Lower lobe of right lung (tissue), 2 donors: ENCODE data around the gene OR52J3. TPM values are rescaled to one million over a fixed set of nuclear protein-coding genes. Genes with fewer than 3 reads are reported as not detected.

ENCODE experiments used
- ATAC-seq, 2 donors: fragments of 200-7000 bp; cut with Tn5 transposase; one replicate each; pipeline ENCODE4 v1.9.1; 2020 to 2022; ENCODE audit warnings: mild to moderate bottlenecking in 2 of 2, moderate library complexity in 2 of 2
- DNase-seq: peaks from one replicate; pipeline ENCODE4 v3.0.0-alpha.2; 2020
- H3K27ac ChIP-seq: fragments of 200-600 bp; one replicate; pipeline ENCODE4 v1.8.0; 2022
- H3K27me3 ChIP-seq: fragments of 200-600 bp; one replicate; pipeline ENCODE4 v1.8.0; 2022; ENCODE audit warnings: low read depth
- H3K36me3 ChIP-seq: fragments of 200-600 bp; one replicate; pipeline ENCODE4 v1.8.0; 2022; ENCODE audit warnings: mild to moderate bottlenecking
- H3K4me1 ChIP-seq: fragments of 200-600 bp; one replicate; pipeline ENCODE4 v1.8.0; 2022
- H3K4me3 ChIP-seq: fragments of 200-600 bp; one replicate; pipeline ENCODE4 v1.8.0; 2022; ENCODE audit warnings: mild to moderate bottlenecking
- H3K9me3 ChIP-seq: fragments of 200-600 bp; one replicate; pipeline ENCODE4 v1.8.0; 2022
- intact Hi-C: fragments of 100-400 bp; cut with DNase I; formaldehyde crosslinking; loops from one replicate; pipeline ENCODE4 v1.11.0; 2022
- total RNA-seq: library from RNA; stranded (reverse); fragmentation: NEBNext Ultra II Directional; extraction: Animal tissue kit (Norgen Biotek cat#: 25700); gene quantifications from one replicate; pipeline ENCODE4 v1.2.1, GENCODE V29; 2021
- TF ChIP-seq, protein P1 (sequence below): fragments of 200-600 bp; IDR thresholded peaks from one replicate; pipeline ENCODE4 v1.8.0; 2022; ENCODE audit warnings: antibody characterized with exemption, mild to moderate bottlenecking
- donor health status: DM: no; HTN: yes; CAD: no; lungs with severe emphysema.

OR52J3 gene
- total RNA-seq, 1 donor from 2014 or later: not detected

DNA sequence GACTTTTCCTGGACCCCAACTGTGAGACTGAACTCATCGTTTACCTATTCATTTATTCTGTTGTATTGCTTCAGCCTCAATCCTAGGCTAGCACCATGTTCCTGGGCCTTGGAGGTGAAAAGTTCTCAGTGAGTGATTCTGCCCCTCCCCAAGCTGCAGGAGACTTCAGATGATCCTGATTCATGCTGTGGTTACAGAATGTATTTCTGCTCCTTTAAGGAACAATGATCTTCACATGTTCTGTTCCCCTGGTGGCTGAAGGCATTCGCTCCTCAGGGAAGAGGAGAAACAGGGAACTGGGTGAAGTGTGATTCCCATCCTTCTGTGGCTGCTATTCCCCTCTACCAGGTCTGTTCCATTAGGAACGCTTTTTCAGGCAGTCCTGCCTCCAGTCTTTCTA, 25.5 kb downstream of the OR52J3 start:
- DNase-seq: no peak
- intact Hi-C loops: no loop called here
- Histone ChIP-seq H3K4me1 (no peaks in the 10 kb centered on the region), H3K27ac (no peak overlapping the region), H3K27me3 (no peaks in the 10 kb centered on the region), H3K4me3 (no peak overlapping the region), H3K36me3 (no peaks in the 10 kb centered on the region), H3K9me3 (no peaks in the 10 kb centered on the region)
- no peak for ATAC-seq
- TF ChIP-seq, protein P1, sequence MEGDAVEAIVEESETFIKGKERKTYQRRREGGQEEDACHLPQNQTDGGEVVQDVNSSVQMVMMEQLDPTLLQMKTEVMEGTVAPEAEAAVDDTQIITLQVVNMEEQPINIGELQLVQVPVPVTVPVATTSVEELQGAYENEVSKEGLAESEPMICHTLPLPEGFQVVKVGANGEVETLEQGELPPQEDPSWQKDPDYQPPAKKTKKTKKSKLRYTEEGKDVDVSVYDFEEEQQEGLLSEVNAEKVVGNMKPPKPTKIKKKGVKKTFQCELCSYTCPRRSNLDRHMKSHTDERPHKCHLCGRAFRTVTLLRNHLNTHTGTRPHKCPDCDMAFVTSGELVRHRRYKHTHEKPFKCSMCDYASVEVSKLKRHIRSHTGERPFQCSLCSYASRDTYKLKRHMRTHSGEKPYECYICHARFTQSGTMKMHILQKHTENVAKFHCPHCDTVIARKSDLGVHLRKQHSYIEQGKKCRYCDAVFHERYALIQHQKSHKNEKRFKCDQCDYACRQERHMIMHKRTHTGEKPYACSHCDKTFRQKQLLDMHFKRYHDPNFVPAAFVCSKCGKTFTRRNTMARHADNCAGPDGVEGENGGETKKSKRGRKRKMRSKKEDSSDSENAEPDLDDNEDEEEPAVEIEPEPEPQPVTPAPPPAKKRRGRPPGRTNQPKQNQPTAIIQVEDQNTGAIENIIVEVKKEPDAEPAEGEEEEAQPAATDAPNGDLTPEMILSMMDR: no peak

DNA sequence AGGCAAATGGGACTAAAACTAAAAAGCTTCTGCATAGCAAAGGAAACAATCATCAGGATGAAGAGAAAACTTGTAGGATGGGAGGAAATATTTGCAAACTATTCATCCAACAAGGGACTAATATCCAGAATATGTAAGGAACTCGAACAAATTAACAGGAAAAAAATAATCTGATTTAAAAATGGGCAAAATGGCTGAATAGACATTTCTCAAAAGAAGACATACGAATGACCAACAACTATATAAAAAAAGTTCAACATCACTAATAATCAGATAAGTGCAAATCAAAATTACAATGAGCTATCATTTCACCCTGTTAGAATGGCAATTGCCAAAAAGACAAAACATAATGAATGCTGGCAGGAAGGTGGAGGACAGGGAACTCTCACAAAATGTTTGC, 35.1 kb downstream of the OR52J3 start:
- intact Hi-C loops: no loop called here
- no peak for ATAC-seq
- Histone ChIP-seq H3K4me1 (no peaks in the 10 kb centered on the region), H3K27ac (no peak overlapping the region), H3K36me3 (no peaks in the 10 kb centered on the region), H3K9me3 (no peaks in the 10 kb centered on the region), H3K4me3 (no peak overlapping the region), H3K27me3 (no peaks in the 10 kb centered on the region)
- DNase-seq: no peak
- TF ChIP-seq, protein P1: no peak

DNA sequence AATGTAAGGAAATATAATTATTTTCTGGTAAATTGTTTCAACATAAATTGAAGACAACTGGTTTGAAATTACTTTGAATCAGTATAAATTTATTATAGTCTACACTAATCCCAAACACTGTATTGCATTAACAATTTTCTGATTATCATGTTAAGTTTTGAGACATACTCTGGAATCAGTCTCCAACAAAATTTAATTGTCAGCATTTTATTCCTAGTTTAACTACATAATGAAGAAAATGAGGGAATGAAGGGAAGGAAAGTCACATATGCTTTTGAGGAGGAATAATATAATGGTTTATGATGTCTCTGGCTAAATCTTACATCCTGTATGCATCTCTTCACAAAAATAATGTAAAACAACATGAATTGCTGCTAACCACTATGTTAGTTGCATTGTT, 37.3 kb downstream of the OR52J3 start:
- intact Hi-C loops: no loop called here
- Histone ChIP-seq H3K4me3 (no peak overlapping the region), H3K36me3 (no peaks in the 10 kb centered on the region), H3K27ac (no peak overlapping the region), H3K9me3 (no peaks in the 10 kb centered on the region), H3K4me1 (no peaks in the 10 kb centered on the region), H3K27me3 (no peaks in the 10 kb centered on the region)
- DNase-seq: no peak
- no peak for ATAC-seq
- TF ChIP-seq, protein P1: no peak

DNA sequence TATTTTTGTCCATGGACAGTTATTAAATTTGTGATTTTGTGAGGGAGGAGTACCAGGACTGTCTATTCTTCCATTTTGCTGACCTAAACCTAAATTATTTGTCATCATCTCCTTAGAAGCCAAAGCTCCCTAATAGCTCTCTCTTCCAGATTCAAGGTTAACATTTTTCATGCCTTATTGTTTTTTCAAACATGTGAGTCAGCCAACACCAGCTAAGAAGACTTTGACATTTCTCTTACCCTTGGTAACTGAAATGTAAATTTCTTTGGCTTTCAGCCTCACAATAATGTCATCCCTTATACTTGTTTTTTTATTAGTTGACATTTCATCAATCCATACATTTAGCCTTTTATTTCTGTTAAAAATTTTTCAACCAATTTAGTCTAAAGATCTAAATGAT, 42.2 kb downstream of the OR52J3 start:
- Histone ChIP-seq H3K9me3 (no peaks in the 10 kb centered on the region), H3K27me3 (no peaks in the 10 kb centered on the region), H3K4me1 (no peaks in the 10 kb centered on the region), H3K36me3 (no peaks in the 10 kb centered on the region), H3K4me3 (no peak overlapping the region), H3K27ac (no peak overlapping the region)
- intact Hi-C loops: no loop called here
- no peak for DNase-seq
- ATAC-seq: no peak
- TF ChIP-seq, protein P1: no peak

DNA sequence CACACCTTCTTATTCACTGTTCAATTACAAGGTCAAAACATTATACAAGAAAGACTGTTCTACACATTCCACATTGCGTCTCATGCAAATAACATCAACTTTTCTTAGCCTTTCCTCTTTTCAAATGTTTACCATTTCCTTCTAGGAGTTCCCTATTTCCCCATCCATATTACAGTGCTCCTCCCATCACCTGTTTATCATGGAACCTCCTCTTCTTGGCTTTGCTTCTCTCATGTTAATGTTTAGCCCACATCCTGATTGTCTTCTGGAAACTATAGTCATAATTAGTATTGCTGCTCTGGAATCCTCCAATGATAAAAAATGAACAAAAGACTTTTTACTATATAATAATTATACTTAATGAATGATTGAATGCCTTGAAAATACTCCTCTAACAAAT, 44.3 kb downstream of the OR52J3 start:
- Histone ChIP-seq H3K9me3 (no peaks in the 10 kb centered on the region), H3K4me1 (no peaks in the 10 kb centered on the region), H3K27me3 (no peaks in the 10 kb centered on the region), H3K4me3 (no peak overlapping the region), H3K36me3 (no peaks in the 10 kb centered on the region), H3K27ac (no peak overlapping the region)
- DNase-seq (no peak), ATAC-seq (no peak)
- intact Hi-C loops: no loop called here
- TF ChIP-seq, protein P1: no peak
